K562 (cell line): ENCODE data around the gene KCND2. TPM values are rescaled to one million over a fixed set of nuclear protein-coding genes. Genes with fewer than 3 reads are reported as not detected.

Experiments used
- ESRRB ChIP-seq: fragments of 250-450 bp; sonication (Bioruptor Pico); IDR thresholded peaks from 2 replicates; pipeline ENCODE4 v1.5.0; 2020; ENCODE audit warnings: mild to moderate bottlenecking, moderate library complexity, borderline replicate concordance
- FIP1L1 ChIP-seq: fragments of 200-400 bp; formaldehyde crosslinking; IDR thresholded peaks from 2 replicates; pipeline ENCODE4 v1.6.1; 2018; ENCODE audit warnings: mild to moderate bottlenecking, low read depth, low read length; ENCODE audit not compliant: poor library complexity, severe bottlenecking
- FOXJ2 ChIP-seq: fragments of 200-800 bp; sonication (Bioruptor generic); IDR thresholded peaks from 2 replicates; pipeline ENCODE4 v1.6.1; 2016; ENCODE audit warnings: missing genetic modification characterization, missing compliant biosample characterization
- MIER1 ChIP-seq: fragments of 450-650 bp; IDR thresholded peaks from 2 replicates; pipeline ENCODE4 v1.6.1; 2016; ENCODE audit warnings: antibody characterized with exemption, mild to moderate bottlenecking, low read depth
- POLR2AphosphoS2 ChIP-seq: IDR thresholded peaks from 2 replicates; pipeline ENCODE4 v1.6.1; 2012; ENCODE audit warnings: low read length, improper control_type of control experiment
- RBM25 ChIP-seq: fragments of 200-400 bp; formaldehyde crosslinking; IDR thresholded peaks from 2 replicates; pipeline ENCODE4 v1.6.1; 2018; ENCODE audit warnings: low read length, low read depth, moderate library complexity; ENCODE audit not compliant: severe bottlenecking
- SMARCA4 ChIP-seq: fragments of 450-650 bp; IDR thresholded peaks from 2 replicates; pipeline ENCODE4 v1.6.1; 2016
- SRSF7 ChIP-seq: fragments of 200-400 bp; formaldehyde crosslinking; optimal IDR thresholded peaks from 2 replicates; pipeline ENCODE3; 2017; ENCODE audit warnings: mild to moderate bottlenecking, low read depth, low read length
- ZNF239 ChIP-seq: fragments of 250-450 bp; sonication (Bioruptor Pico); IDR thresholded peaks from 2 replicates; pipeline ENCODE4 v1.4.0; 2020; ENCODE audit warnings: mild to moderate bottlenecking
- ZNF583 ChIP-seq: fragments of 250-450 bp; sonication (Bioruptor Pico); IDR thresholded peaks from 2 replicates; pipeline ENCODE4 v1.4.0; 2020
- polyA plus RNA-seq, 8 experiments: library from polyadenylated mRNA; depleted of rRNA in 4 of 8; stranded (reverse) in 5 of 8; unstranded in 3 of 8; fragments of >200 nt; fragmentation: Nextera tagmentation in 2 of 8; fragmentation: Illumina TruSeq in 1 of 8; extraction: Ambion mirVana in 2 of 8; extraction: Trizol in 1 of 8; gene quantifications; 2 replicates each; pipeline versions ENCODE4 v1.2.1 to v1.2.3, GENCODE V29; 2011 to 2014; ENCODE audit warnings: inconsistent platforms in 1 of 8, missing spikeins in 1 of 8
- total RNA-seq, 7 experiments: library from RNA; depleted of rRNA in 6 of 7; stranded (reverse); fragments of >200 nt in 6 of 7; fragmentation: Illumina TruSeq in 2 of 7; extraction: Trizol in 2 of 7; gene quantifications; 2 replicates each; pipeline versions ENCODE4 v1.2.1 to v1.2.3, GENCODE V29; 2011 to 2021; ENCODE audit warnings: low replicate concordance in 1 of 7
- TF ChIP-seq, protein P1 (sequence below), 2 experiments: fragments of 450-650 bp; formaldehyde crosslinking in 1 of 2; IDR thresholded peaks; 2 replicates each; pipeline versions ENCODE4 v1.4.0 to v1.6.1; 2014 to 2020; ENCODE audit warnings: mild to moderate bottlenecking in 2 of 2, borderline replicate concordance in 1 of 2, low read depth in 1 of 2
- TF ChIP-seq, protein P2 (sequence below): sonication (generic); formaldehyde crosslinking; IDR thresholded peaks from 2 replicates; pipeline ENCODE4 v1.8.1; 2022; ENCODE audit warnings: missing genetic modification reagents
- TF ChIP-seq, protein P3 (sequence below): fragments of 250-450 bp; sonication (Bioruptor Pico); IDR thresholded peaks from 2 replicates; pipeline ENCODE4 v1.5.0; 2021; ENCODE audit warnings: mild to moderate bottlenecking, moderate library complexity
- TF ChIP-seq, protein P4 (sequence below): sonication (generic); formaldehyde crosslinking; IDR thresholded peaks from 2 replicates; pipeline ENCODE4 v1.8.0; 2022; ENCODE audit warnings: mild to moderate bottlenecking, missing genetic modification reagents, borderline replicate concordance

The KCND2 gene
- total and polyA plus RNA-seq, 9 of the 15 experiments (the other 6 are each of a cell fraction or from before 2014, with no cell fraction given) = 0.03 to 0.12 TPM; not detected in 7

DNA sequence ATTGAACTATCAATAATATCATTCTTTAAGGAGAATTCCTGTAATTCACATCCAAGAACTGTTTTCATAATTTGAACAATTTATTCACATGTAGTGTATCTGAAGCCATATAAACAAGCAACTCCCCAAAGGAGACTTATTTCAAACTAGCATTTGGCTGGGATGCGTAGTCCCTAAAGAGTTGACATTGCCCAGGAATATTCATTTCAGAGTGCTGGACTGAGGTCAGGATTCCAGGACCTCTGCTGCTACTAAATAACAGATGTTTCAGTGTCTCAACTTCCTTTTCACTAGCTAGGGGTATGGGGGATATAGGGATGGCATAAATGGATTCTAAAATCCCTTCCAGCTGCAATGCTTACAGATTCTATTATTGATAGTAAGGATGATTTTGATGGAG is 408.0 kb downstream of the KCND2 start (continued):
- TF ChIP-seq, protein P1, sequence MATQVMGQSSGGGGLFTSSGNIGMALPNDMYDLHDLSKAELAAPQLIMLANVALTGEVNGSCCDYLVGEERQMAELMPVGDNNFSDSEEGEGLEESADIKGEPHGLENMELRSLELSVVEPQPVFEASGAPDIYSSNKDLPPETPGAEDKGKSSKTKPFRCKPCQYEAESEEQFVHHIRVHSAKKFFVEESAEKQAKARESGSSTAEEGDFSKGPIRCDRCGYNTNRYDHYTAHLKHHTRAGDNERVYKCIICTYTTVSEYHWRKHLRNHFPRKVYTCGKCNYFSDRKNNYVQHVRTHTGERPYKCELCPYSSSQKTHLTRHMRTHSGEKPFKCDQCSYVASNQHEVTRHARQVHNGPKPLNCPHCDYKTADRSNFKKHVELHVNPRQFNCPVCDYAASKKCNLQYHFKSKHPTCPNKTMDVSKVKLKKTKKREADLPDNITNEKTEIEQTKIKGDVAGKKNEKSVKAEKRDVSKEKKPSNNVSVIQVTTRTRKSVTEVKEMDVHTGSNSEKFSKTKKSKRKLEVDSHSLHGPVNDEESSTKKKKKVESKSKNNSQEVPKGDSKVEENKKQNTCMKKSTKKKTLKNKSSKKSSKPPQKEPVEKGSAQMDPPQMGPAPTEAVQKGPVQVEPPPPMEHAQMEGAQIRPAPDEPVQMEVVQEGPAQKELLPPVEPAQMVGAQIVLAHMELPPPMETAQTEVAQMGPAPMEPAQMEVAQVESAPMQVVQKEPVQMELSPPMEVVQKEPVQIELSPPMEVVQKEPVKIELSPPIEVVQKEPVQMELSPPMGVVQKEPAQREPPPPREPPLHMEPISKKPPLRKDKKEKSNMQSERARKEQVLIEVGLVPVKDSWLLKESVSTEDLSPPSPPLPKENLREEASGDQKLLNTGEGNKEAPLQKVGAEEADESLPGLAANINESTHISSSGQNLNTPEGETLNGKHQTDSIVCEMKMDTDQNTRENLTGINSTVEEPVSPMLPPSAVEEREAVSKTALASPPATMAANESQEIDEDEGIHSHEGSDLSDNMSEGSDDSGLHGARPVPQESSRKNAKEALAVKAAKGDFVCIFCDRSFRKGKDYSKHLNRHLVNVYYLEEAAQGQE (IDR thresholded peaks at IDR 0.05; ENCODE audit: borderline replicate concordance) = no peak
- TF ChIP-seq, protein P1 (CRISPR knock-in tag; IDR thresholded peaks at IDR 0.05; ENCODE audit: low read depth) = no peak
- TF ChIP-seq SMARCA4 (no peak), FIP1L1 (no peak), ZNF239 (CRISPR knock-in tag) (no peak), SRSF7 (no peak), FOXJ2 (tag) (no peak), ZNF583 (CRISPR knock-in tag) (no peak), ESRRB (CRISPR knock-in tag) (no peak), MIER1 (no peak), POLR2AphosphoS2 (no peak), RBM25 (no peak)
- TF ChIP-seq, protein P2, sequence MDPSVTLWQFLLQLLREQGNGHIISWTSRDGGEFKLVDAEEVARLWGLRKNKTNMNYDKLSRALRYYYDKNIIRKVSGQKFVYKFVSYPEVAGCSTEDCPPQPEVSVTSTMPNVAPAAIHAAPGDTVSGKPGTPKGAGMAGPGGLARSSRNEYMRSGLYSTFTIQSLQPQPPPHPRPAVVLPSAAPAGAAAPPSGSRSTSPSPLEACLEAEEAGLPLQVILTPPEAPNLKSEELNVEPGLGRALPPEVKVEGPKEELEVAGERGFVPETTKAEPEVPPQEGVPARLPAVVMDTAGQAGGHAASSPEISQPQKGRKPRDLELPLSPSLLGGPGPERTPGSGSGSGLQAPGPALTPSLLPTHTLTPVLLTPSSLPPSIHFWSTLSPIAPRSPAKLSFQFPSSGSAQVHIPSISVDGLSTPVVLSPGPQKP (CRISPR knock-in tag) = no peak
- TF ChIP-seq, protein P3, sequence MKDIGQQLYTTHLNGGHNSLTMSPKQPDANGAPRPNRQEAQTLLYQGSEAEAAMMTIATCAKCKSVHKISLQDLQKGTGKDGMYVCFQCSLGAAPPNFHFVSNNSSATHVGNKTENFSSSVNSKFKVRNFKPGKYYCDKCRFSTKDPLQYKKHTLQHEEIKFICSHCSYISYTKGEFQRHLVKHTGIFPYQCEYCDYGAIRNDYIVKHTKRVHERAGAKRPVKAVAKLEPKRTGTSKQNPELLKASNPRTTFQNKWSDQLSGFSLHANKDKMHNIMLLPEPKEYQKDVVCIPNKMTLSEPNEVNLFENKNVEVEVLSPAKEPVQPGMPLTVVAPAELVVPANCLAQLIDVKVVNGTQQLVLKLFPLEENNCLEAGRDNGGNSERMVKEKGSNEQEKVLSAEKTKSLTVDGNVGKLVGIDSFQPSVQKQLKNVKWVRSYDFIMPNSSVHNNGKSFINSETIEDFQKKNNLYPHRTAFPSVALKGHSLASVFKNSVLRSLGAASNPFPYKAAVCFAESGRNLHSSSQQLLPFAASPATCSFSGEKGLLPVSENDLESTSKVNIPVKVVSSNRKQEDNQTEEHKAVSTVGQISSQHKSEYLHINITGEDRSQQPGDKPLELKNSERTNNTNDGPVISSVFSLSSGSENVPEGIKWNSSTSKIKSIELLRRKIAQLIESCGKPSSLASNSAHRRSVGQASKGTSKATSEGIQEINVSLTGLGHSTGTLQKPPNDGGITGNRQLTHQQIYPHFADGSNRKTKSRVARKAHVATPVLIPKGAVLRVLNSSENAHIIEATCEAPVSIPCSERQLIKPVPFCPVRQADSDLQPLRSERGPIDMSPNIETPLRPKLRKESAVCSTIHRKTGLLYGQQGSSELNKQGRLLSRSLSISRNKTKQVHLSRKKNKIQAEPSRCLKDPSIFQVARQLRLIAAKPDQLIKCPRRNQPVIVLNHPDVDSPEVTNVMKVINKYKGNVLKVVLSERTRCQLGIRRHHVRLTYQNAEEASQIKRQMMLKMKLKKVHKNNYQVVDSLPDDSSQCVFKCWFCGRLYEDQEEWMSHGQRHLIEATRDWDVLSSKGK (CRISPR knock-in tag) = no peak
- TF ChIP-seq, protein P4, sequence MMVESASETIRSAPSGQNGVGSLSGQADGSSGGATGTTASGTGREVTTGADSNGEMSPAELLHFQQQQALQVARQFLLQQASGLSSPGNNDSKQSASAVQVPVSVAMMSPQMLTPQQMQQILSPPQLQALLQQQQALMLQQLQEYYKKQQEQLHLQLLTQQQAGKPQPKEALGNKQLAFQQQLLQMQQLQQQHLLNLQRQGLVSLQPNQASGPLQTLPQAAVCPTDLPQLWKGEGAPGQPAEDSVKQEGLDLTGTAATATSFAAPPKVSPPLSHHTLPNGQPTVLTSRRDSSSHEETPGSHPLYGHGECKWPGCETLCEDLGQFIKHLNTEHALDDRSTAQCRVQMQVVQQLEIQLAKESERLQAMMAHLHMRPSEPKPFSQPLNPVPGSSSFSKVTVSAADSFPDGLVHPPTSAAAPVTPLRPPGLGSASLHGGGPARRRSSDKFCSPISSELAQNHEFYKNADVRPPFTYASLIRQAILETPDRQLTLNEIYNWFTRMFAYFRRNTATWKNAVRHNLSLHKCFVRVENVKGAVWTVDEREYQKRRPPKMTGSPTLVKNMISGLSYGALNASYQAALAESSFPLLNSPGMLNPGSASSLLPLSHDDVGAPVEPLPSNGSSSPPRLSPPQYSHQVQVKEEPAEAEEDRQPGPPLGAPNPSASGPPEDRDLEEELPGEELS (CRISPR knock-in tag) = no peak
